Left lung (tissue), 10 donors: ENCODE measurements around the gene MUC20. TPM values are rescaled to one million over a fixed set of nuclear protein-coding genes. Genes with fewer than 3 reads are reported as not detected.
A peak's percentile ranks its signal among the peaks of the same experiment; 100 is the strongest.
"Not testable (repeated sequence)": the region's sequence is repeated elsewhere in the genome, so short reads cannot be mapped to it uniquely, and the experiment has no call there.

ENCODE experiments used
- ATAC-seq: fragments of 200-7000 bp; cut with Tn5 transposase; one replicate; pipeline ENCODE4 v1.9.1; 2020; ENCODE audit warnings: moderate library complexity
- DNase-seq, 4 donors: peaks; one replicate each; pipeline ENCODE4 v3.0.0-alpha.2; 2013 to 2020
- H3K27ac ChIP-seq, 2 donors: fragments of 200-600 bp; sonication (generic) in 1 of 2; one replicate each; pipeline versions ENCODE4 v1.5.0 to v1.8.0; 2020 to 2021
- H3K27me3 ChIP-seq, 2 donors: fragments of 200-600 bp; sonication (generic) in 1 of 2; one replicate each; pipeline versions ENCODE4 v1.5.0 to v1.8.0; 2020 to 2021
- H3K36me3 ChIP-seq, 2 donors: fragments of 200-600 bp; sonication (generic) in 1 of 2; one replicate each; pipeline versions ENCODE4 v1.5.0 to v1.8.0; 2020 to 2021
- H3K4me1 ChIP-seq, 2 donors: fragments of 200-600 bp; one replicate each; pipeline ENCODE4 v1.8.0; 2021
- H3K4me3 ChIP-seq, 2 donors: fragments of 200-600 bp; sonication (generic) in 1 of 2; one replicate each; pipeline versions ENCODE4 v1.5.0 to v1.8.0; 2020 to 2021; ENCODE audit warnings: mild to moderate bottlenecking in 1 of 2
- H3K9me3 ChIP-seq, 2 donors: fragments of 200-600 bp; sonication (generic) in 1 of 2; one replicate each; pipeline versions ENCODE4 v1.5.0 to v1.8.0; 2020 to 2021
- intact Hi-C, 2 donors: fragments of 100-400 bp; cut with DNase I; formaldehyde crosslinking; loops; one replicate each; pipeline versions ENCODE4 v1.11.2 to v1.14.2; 2022
- polyA plus RNA-seq, 6 donors: library from polyadenylated mRNA; unstranded; fragments of 120-200 nt; gene quantifications; one replicate each; pipeline ENCODE4 v1.2.1, GENCODE V29; 2013; ENCODE audit not compliant: insufficient read length in 6 of 6
- total RNA-seq, 2 donors: library from RNA; stranded (reverse); fragmentation: NEBNext Ultra II Directional; extraction: Animal tissue kit (Norgen Biotek cat#: 25700); gene quantifications; one replicate each; pipeline ENCODE4 v1.2.1, GENCODE V29; 2021
- TF ChIP-seq, protein P1 (sequence below), 2 donors: fragments of 200-600 bp; sonication (generic) in 1 of 2; IDR thresholded peaks; one replicate each; pipeline versions ENCODE4 v1.5.0 to v1.8.0; 2021; ENCODE audit warnings: antibody characterized with exemption in 2 of 2
- donor health status: DM: no; HTN: yes; CAD: no.
- donor health status: DM: no; HTN: no; CAD: no.

Gene MUC20
- total and polyA plus RNA-seq, 8 donors = 7.7 to 22.2 (median 14.0) TPM

DNA sequence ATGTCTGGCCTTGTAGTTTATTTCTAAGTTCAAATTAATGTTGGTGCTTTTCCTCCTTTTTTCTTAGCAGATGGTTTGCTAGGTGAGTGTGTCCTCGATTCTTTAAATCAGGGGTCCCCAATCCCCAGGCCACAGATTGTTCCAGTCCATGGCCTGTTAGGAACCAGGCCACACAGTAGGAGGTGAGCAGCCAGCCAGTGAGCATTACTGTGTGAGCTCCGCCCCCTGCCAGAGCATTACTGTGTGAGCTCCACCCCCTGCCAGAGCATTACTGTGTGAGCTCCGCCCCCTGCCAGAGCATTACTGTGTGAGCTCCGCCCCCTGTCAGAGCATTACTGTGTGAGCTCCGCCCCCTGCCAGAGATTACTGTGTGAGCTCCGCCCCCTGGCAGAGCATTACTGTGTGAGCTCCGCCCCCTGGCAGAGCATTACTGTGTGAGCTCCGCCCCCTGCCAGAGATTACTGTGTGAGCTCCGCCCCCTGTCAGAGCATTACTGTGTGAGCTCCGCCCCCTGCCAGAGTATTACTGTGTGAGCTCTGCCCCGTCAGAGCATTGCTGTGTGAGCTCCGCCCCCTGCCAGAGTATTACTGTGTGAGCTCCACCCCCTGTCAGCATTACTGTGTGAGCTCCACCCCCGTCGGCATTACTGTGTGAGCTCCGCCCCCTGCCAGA is 34.1 kb upstream of the MUC20 start:
- intact Hi-C loops, H3K27ac ChIP-seq, H3K27me3 ChIP-seq, ATAC-seq, H3K9me3 ChIP-seq, H3K4me1 ChIP-seq, DNase-seq, H3K4me3 ChIP-seq: not testable (repeated sequence)
- peaks cover 0 to 66% of the 10 kb centered on the region in 2 donors for H3K36me3 ChIP-seq

DNA sequence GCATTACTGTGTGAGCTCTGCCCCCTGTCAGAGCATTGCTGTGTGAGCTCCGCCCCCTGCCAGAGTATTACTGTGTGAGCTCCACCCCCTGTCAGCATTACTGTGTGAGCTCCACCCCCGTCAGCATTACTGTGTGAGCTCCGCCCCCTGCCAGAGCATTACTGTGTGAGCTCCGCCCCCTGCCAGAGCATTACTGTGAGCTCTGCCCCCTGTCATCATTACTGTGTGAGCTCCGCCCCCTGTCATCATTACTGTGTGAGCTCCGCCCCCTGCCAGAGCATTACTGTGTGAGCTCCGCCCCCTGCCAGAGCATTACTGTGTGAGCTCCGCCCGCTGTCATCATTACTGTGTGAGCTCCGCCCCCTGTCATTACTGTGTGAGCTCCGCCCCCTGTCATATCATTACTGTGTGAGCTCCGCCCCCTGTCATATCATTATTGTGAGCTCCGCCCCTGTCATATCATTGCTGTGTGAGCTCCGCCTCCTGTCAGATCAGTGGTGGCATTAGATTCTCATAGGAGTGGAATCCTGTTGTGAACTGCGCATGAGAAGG is 33.5 kb upstream of the MUC20 start:
- intact Hi-C loops, ATAC-seq, H3K27ac ChIP-seq, H3K27me3 ChIP-seq, H3K9me3 ChIP-seq, H3K4me1 ChIP-seq, H3K4me3 ChIP-seq, DNase-seq: not testable (repeated sequence)
- peaks cover 0 to 68% of the 10 kb centered on the region in 2 donors for H3K36me3 ChIP-seq

DNA sequence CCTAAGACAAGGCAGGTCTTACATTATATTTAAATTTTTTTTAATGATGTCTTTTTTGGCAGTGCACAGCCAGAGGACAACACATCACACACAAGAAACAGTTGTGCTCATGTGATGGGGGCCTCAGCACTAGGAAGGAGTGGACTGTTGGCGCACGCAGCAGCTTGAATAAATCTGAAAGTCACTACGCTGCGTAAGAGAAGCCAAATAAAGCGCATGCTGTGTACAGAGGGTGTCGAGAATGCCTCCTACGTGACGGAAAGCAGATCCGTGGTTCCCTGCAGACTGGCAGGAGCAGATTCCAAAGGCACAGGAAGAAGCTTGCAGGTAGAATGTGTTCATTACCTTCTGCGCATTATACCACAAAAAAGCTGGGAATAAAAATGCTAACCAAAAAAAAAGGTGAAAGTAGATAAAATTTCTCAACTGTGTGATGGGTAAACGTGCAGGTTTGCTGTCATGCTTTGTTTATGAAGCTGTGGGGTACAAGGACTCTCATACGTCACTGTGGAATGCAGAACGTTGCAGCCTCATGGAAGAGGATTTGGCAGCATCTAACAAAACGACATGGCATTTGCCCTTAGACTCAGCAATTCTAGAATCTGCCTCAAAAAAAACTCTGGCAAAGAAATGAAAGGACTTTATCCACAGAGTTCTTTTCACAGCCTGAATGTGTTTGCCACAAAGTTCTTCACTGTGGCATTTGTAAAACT is 32.2 kb upstream of the MUC20 start:
- intact Hi-C loops, H3K4me1 ChIP-seq, H3K9me3 ChIP-seq, H3K27ac ChIP-seq, H3K4me3 ChIP-seq, H3K27me3 ChIP-seq, ATAC-seq: not testable (repeated sequence)
- peak in 1 of 4 donors; percentile 32 for DNase-seq
- H3K36me3 ChIP-seq = peaks cover 0 to 68% of the 10 kb centered on the region in 2 donors

DNA sequence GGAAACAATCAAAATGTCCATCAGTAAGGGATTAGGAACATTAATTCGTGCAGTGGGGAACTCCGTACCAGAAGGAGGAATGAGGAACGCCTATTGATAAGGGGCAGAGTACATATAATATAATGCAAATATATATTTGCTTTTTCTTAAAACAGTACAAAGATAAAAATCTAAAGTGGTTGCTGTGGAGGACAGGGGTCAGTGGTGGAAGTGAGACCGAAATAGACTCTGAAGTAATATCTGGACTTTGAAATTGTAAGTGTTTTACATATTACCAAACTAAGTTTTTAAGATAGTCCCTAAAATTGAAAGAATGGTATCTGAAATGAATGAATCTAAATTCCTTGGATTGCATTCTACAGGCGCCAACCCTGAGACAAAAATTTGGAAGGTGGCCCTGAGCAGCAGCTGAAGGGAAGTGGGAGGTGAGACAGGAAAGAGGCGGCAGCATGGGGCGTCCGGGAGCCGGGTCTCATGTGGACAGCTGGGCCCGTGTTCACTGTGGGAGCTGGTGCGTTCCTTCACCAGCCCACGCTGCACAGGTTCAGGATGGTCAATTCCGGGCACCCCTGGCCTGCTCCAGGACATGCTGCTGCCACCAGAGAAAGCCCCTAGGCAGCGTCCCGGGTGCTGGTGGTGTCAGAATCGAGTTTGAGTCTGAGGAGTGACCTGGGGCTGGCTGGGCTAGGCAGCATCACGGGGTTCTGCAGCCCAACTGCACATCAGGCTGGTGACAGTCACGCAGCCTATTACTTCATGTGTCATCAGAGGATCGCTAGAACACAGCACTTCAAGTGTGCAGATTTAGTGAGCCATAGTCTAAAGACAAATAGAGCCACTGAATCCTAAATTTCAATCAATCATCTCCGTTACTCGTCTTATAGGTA is 31.4 kb upstream of the MUC20 start:
- H3K27ac ChIP-seq, H3K27me3 ChIP-seq, intact Hi-C loops, DNase-seq, H3K9me3 ChIP-seq, H3K4me1 ChIP-seq, H3K4me3 ChIP-seq: not testable (repeated sequence)
- ATAC-seq = peak; percentile 17
- H3K36me3 ChIP-seq = peaks cover 0 to 68% of the 10 kb centered on the region in 2 donors

DNA sequence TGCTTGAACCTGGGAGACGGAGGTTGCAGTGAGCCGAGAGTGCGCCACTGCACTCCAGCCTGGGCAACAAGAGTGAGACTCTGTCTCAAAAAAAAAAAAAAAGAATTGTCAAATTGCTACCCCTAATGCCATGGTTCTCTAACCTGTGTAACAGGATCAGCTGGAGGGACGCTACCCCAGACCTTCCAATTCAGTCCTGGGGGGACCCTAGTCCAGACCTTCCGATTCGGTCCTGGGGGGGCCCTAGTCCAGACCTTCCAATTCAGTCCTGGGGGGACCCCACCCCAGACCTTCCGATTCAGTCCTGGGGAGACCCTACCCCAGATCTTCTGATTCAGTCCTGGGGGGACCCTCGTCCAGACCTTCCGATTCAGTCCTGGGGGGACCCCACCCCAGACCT is 29.8 kb upstream of the MUC20 start:
- Histone ChIP-seq H3K9me3 (no peaks in the 10 kb centered on the region), H3K27ac (no peak overlapping the region), H3K36me3 (peaks cover 0 to 65% of the 10 kb centered on the region in 2 donors), H3K27me3 (no peaks in the 10 kb centered on the region), H3K4me1 (peaks cover 0 to 4% of the 10 kb centered on the region in 2 donors), H3K4me3 (no peak overlapping the region)
- ATAC-seq = no peak
- intact Hi-C loops = no loop called here
- DNase-seq = no peak
- TF ChIP-seq, protein P1, sequence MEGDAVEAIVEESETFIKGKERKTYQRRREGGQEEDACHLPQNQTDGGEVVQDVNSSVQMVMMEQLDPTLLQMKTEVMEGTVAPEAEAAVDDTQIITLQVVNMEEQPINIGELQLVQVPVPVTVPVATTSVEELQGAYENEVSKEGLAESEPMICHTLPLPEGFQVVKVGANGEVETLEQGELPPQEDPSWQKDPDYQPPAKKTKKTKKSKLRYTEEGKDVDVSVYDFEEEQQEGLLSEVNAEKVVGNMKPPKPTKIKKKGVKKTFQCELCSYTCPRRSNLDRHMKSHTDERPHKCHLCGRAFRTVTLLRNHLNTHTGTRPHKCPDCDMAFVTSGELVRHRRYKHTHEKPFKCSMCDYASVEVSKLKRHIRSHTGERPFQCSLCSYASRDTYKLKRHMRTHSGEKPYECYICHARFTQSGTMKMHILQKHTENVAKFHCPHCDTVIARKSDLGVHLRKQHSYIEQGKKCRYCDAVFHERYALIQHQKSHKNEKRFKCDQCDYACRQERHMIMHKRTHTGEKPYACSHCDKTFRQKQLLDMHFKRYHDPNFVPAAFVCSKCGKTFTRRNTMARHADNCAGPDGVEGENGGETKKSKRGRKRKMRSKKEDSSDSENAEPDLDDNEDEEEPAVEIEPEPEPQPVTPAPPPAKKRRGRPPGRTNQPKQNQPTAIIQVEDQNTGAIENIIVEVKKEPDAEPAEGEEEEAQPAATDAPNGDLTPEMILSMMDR (IDR thresholded peaks at IDR 0.05) = no peak

DNA sequence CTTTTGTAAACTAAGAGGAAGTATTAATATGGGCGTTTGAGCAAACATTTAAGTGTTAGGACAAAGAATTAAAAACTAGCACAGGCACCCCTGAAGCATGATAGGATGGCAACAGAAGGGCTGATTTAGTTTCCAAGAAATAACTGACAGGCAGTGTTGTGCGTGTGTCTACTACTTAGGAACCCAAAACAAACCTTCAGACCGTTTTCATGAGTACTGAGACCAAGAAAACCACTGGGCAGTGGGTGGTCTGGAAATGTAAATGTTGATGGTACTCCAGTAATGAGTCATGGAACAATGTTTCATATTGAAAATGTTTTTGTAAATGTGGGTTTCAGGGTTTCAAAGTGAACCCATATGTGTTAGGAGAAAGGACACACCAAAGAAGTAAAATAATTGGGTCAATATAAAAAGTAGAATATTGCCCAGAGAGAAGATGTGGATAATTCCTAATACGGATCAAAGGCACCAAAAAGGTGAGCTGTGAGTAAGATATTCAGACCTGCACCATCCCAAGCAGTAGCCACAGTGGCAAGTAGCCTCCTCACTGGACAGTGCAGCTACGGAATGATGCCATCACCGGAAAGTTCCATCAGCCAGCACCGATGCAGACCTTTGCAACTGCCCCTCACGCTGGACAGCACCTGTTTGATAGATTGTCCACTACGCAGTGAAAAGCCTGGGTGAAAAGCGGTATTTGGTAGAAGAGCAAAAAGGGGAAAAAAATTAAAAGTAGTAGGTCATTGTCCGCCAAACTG is 29.0 kb upstream of the MUC20 start:
- H3K9me3 ChIP-seq, H3K27me3 ChIP-seq, DNase-seq, H3K27ac ChIP-seq, intact Hi-C loops, H3K4me3 ChIP-seq, H3K4me1 ChIP-seq: not testable (repeated sequence)
- peaks cover 0 to 67% of the 10 kb centered on the region in 2 donors for H3K36me3 ChIP-seq
- ATAC-seq = peak; percentile 13

DNA sequence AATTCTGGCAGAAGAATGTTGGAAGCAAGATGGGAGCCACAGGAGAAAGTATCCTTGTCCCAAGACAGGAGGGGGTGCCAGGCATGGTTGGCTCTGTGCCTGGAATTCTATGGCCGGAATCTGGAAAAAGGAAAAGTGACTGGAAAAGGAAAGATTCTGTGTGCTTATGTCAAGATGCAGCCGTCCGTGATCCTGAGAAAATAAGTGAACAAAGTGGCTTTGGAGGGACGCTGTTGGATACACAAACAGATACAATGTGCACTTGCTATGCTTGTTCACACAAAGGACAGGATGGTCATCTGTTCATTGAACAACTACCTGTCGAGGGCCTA is 28.5 kb upstream of the MUC20 start:
- Histone ChIP-seq H3K9me3 (no peaks in the 10 kb centered on the region), H3K27me3 (no peaks in the 10 kb centered on the region), H3K4me3 (no peak overlapping the region), H3K4me1 (peaks cover 0 to 4% of the 10 kb centered on the region in 2 donors), H3K27ac (no peak overlapping the region), H3K36me3 (peaks cover 0 to 73% of the 10 kb centered on the region in 2 donors)
- ATAC-seq (no peak), DNase-seq (no peak)
- TF ChIP-seq, protein P1 (IDR thresholded peaks at IDR 0.05) = no peak
- intact Hi-C loops = no loop called here
